ENCODE data around the gene PPY.

PPY gene

DNA sequence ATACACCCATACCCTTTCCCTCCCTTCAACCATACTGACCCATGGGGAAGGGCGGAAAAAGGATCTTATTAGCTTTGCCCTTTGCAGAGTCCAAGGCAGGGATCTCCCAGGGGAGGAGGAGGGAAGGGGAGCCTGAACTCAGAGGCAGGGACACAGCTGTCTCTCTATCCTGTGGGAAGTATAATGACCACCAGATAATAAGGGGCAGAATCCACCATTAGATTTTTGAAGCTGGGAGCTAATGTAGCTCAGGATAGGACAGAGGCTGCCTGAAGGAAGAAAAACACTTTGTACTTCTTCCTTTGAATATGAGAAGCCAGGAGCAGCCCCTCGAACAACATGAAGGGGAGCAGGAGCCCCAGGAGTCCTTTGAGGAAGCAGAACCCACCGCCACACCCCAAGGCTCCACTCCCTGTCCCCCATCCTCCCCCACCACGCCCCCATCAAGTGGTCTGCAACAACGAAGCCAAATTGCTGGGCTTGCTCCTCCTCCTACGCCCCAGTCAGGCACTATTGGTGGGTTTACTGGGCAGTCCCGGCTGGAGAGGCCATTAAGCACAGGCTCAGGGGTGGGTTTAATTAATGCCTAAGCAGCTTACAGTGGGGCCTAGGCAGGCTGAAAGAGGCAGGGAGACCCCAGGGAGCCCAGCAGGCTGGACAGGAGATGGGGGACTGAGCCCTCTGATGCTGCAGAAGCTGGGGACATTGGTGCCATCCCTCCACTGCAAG, 40.3 kb downstream of the PPY start:
- Histone ChIP-seq H3K36me3 (ENCODE audit: insufficient read depth, low read length) (no peaks in the 10 kb centered on the region), H3K79me2 (ENCODE audit: insufficient read depth, low read length) (peaks cover 5% of the 10 kb centered on the region; the same call in 1 of the 2 replicates), H3K9me2 (replicated peaks; ENCODE audit: low read depth, low read length) (no peaks in the 10 kb centered on the region), H3K27me3 (ENCODE audit: insufficient read depth, low read length, poor library complexity, severe bottlenecking) (peaks cover 4% of the 10 kb centered on the region), H3K9ac (ENCODE audit: low read depth, low read length, poor library complexity, severe bottlenecking) (no peak overlapping the region), H2AFZ (ENCODE audit: low read length) (no peak overlapping the region), H3K9me3 (ENCODE audit: insufficient read depth, low read depth, low read length) (no peaks in the 10 kb centered on the region), H3K4me2 (ENCODE audit: low read depth, low read length, poor library complexity, severe bottlenecking) (no peak overlapping the region), H4K20me1 (ENCODE audit: insufficient read depth, low read length, poor library complexity, severe bottlenecking) (no peaks in the 10 kb centered on the region), H3K4me1 (ENCODE audit: insufficient read depth, low read length, poor library complexity, severe bottlenecking) (peaks cover 25% of the 10 kb centered on the region), H3K4me3 (ENCODE audit: low read length, poor library complexity, severe bottlenecking) (no peak overlapping the region), H3F3A (ENCODE audit: low read depth) (no peaks in the 10 kb centered on the region)
- TF ChIP-seq EZH2phosphoT487 (IDR thresholded peaks at IDR 0.05; ENCODE audit: borderline replicate concordance) = no peak
- TF ChIP-seq, protein P1, sequence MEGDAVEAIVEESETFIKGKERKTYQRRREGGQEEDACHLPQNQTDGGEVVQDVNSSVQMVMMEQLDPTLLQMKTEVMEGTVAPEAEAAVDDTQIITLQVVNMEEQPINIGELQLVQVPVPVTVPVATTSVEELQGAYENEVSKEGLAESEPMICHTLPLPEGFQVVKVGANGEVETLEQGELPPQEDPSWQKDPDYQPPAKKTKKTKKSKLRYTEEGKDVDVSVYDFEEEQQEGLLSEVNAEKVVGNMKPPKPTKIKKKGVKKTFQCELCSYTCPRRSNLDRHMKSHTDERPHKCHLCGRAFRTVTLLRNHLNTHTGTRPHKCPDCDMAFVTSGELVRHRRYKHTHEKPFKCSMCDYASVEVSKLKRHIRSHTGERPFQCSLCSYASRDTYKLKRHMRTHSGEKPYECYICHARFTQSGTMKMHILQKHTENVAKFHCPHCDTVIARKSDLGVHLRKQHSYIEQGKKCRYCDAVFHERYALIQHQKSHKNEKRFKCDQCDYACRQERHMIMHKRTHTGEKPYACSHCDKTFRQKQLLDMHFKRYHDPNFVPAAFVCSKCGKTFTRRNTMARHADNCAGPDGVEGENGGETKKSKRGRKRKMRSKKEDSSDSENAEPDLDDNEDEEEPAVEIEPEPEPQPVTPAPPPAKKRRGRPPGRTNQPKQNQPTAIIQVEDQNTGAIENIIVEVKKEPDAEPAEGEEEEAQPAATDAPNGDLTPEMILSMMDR (conservative IDR thresholded peaks at IDR 0.05; ENCODE audit: low read length) = no peak

DNA sequence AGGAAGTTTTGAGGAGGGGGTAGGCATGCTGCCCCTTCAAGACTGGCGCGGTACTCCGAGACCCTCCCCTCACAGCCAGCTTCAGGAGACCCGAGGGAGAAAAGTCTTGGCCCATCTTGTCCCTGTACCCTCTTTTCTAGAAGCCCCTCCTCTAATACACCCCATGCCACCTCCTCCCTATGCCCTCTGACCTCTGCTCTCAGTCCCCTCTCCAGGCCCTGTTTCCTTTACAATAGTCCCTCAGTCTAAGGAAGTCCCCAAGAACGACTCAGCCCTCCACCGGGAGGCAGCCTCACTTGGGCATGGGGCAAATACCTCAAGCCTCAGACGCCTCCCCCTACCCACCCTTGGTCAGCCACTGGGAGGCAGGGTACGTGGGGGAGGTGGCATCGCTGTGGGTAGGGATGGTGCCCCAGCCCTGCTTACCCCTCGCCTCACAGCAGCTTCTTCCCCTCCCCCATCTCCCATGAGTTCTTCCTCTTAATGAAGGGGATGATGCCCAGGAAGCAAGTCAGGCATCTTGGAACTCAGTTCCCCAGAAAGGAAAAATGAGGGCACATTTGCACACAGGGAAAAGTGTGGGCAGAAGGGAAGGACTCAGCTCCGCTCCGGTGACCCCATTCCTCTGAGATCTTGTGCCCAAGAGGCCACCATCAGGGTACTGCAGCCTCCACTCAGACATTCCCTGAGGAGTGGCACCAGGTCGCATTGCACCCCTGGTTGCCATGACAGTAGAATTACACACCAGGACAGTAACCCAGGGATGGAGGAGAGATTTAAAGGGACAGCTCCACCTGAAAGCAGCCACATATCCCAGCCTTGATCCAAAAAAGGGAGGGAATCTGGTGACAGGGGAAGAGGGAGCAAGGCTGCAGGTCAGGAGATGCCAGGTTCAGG, 41.2 kb downstream of the PPY start:
- Histone ChIP-seq H2AFZ (ENCODE audit: low read length) (peak overlapping the region; percentile 98), H4K20me1 (ENCODE audit: insufficient read depth, low read length, poor library complexity, severe bottlenecking) (no peaks in the 10 kb centered on the region), H3K36me3 (ENCODE audit: insufficient read depth, low read length) (no peaks in the 10 kb centered on the region), H3K9ac (ENCODE audit: low read depth, low read length, poor library complexity, severe bottlenecking) (peak overlapping the region; percentile 74), H3K9me3 (ENCODE audit: insufficient read depth, low read depth, low read length) (no peaks in the 10 kb centered on the region), H3K4me2 (ENCODE audit: low read depth, low read length, poor library complexity, severe bottlenecking) (peak overlapping the region; percentile 91), H3K27me3 (ENCODE audit: insufficient read depth, low read length, poor library complexity, severe bottlenecking) (peaks cover under 1% of the 10 kb centered on the region), H3K4me1 (ENCODE audit: insufficient read depth, low read length, poor library complexity, severe bottlenecking) (peaks cover 25% of the 10 kb centered on the region), H3K9me2 (replicated peaks; ENCODE audit: low read depth, low read length) (no peaks in the 10 kb centered on the region), H3K4me3 (ENCODE audit: low read length, poor library complexity, severe bottlenecking) (peak overlapping the region; percentile 79), H3F3A (ENCODE audit: low read depth) (no peaks in the 10 kb centered on the region), H3K79me2 (ENCODE audit: insufficient read depth, low read length) (peaks cover 5% of the 10 kb centered on the region; the same call in 1 of the 2 replicates)
- TF ChIP-seq EZH2phosphoT487 (IDR thresholded peaks at IDR 0.05; ENCODE audit: borderline replicate concordance) = no peak
- TF ChIP-seq, protein P1 (conservative IDR thresholded peaks at IDR 0.05; ENCODE audit: low read length) = 0 out of 2 replicates have a peak, but pooled peaks have one; percentile 10

DNA sequence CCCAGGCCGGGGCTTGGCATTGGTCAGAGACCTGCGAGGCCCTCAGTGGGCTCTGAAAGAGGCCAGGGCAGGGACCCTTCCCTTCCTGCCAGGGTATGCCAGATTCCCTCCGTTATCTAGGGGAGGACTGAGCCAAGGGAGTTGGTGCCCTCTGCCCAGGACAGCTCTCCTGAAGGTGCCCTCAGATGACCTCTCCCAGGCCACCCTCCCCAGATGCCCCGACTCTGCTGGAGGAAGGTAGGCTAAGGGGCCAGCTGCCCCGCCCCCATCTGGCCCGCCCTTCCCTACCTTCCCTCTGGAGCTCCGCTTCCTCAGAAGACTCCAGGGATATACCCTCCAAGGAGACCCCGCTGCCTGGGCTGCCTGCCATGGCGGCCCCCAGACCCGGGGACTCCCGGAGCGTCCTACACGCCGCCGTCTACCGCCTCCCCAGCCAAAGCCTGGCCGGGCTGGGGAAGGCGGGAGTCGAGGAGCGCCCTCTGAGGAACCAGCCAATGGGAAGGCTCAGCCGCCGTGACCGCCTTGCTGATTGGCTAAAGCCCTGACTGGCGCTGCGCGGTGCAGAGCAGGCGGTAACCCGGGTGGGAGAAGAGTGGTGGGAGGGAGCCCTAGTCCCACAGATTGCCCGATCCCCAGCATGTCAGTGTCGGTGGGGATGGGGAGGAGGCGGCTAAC, 42.0 kb downstream of the PPY start:
- TF ChIP-seq EZH2phosphoT487 (IDR thresholded peaks at IDR 0.05; ENCODE audit: borderline replicate concordance) = no peak
- TF ChIP-seq, protein P1 (conservative IDR thresholded peaks at IDR 0.05; ENCODE audit: low read length) = no peak
- Histone ChIP-seq H3K9me2 (replicated peaks; ENCODE audit: low read depth, low read length) (no peaks in the 10 kb centered on the region), H3K27me3 (ENCODE audit: insufficient read depth, low read length, poor library complexity, severe bottlenecking) (no peaks in the 10 kb centered on the region), H3K79me2 (ENCODE audit: insufficient read depth, low read length) (peaks cover 5% of the 10 kb centered on the region; the same call in 1 of the 2 replicates), H2AFZ (ENCODE audit: low read length) (peak overlapping the region; percentile 98), H4K20me1 (ENCODE audit: insufficient read depth, low read length, poor library complexity, severe bottlenecking) (no peaks in the 10 kb centered on the region), H3K9ac (ENCODE audit: low read depth, low read length, poor library complexity, severe bottlenecking) (peak overlapping the region; percentile 74), H3K9me3 (ENCODE audit: insufficient read depth, low read depth, low read length) (no peaks in the 10 kb centered on the region), H3K4me1 (ENCODE audit: insufficient read depth, low read length, poor library complexity, severe bottlenecking) (peaks cover 25% of the 10 kb centered on the region), H3F3A (ENCODE audit: low read depth) (no peaks in the 10 kb centered on the region), H3K4me3 (ENCODE audit: low read length, poor library complexity, severe bottlenecking) (peak overlapping the region; percentile 79), H3K36me3 (ENCODE audit: insufficient read depth, low read length) (no peaks in the 10 kb centered on the region), H3K4me2 (ENCODE audit: low read depth, low read length, poor library complexity, severe bottlenecking) (peak overlapping the region; percentile 91)
